HepG2 (cell line): Measurements from ENCODE around the gene ALG8. TPM values are rescaled to one million over a fixed set of nuclear protein-coding genes. Genes with fewer than 3 reads are reported as not detected.

Experiments used
- ATF6 ChIP-seq: sonication (generic); formaldehyde crosslinking; conservative IDR thresholded peaks from 2 replicates; pipeline ENCODE4 v1.4.0; 2020; ENCODE audit warnings: missing genetic modification reagents
- CBX2 ChIP-seq, 2 experiments: fragments of 200-600 bp in 1 of 2; sonication (generic); formaldehyde crosslinking in 1 of 2; IDR thresholded peaks; 2 replicates each; pipeline versions ENCODE4 v1.7.0 to v1.8.1; 2018 to 2022; ENCODE audit warnings: low read depth in 2 of 2, low read length in 1 of 2, mild to moderate bottlenecking in 1 of 2, missing genetic modification reagents in 1 of 2
- EED ChIP-seq: sonication (generic); formaldehyde crosslinking; IDR thresholded peaks from 2 replicates; pipeline ENCODE4 v1.5.0; 2020; ENCODE audit warnings: mild to moderate bottlenecking, missing genetic modification reagents
- ERF ChIP-seq: IDR thresholded peaks from 2 replicates; pipeline ENCODE4 v1.6.1; 2018; ENCODE audit warnings: missing biosample characterization, missing genetic modification reagents
- HCFC1 ChIP-seq: fragments of 150-350 bp; IDR thresholded peaks from 2 replicates; pipeline ENCODE4 v1.6.1; 2014; ENCODE audit warnings: low read depth, low read length
- LCORL ChIP-seq, 2 experiments: fragments of 450-650 bp in 1 of 2; sonication (generic) in 1 of 2; formaldehyde crosslinking in 1 of 2; IDR thresholded peaks; 2 replicates each; pipeline versions ENCODE4 v1.5.0 to v1.6.1; 2017 to 2020; ENCODE audit warnings: antibody characterized with exemption in 1 of 2, missing genetic modification reagents in 1 of 2
- MAFF ChIP-seq: IDR thresholded peaks from 2 replicates; pipeline ENCODE4 v1.6.1; 2011; ENCODE audit warnings: low read depth, low read length, improper control_type of control experiment
- MBNL3 ChIP-seq: fragments of 250-450 bp; sonication (Bioruptor Pico); conservative IDR thresholded peaks from 2 replicates; pipeline ENCODE4 v1.8.0; 2022; ENCODE audit warnings: mild to moderate bottlenecking, inconsistent platforms
- NKX3-1 ChIP-seq: sonication (generic); formaldehyde crosslinking; IDR thresholded peaks from 2 replicates; pipeline ENCODE4 v1.5.0; 2020; ENCODE audit warnings: missing genetic modification reagents
- REPIN1 ChIP-seq: sonication (generic); formaldehyde crosslinking; IDR thresholded peaks from 2 replicates; pipeline ENCODE4 v1.8.0; 2022; ENCODE audit warnings: missing genetic modification reagents, low read depth, mild to moderate bottlenecking, borderline replicate concordance
- SCMH1 ChIP-seq: sonication (generic); formaldehyde crosslinking; IDR thresholded peaks from 2 replicates; pipeline ENCODE4 v1.9.0; 2021; ENCODE audit warnings: missing genetic modification reagents, mild to moderate bottlenecking, borderline replicate concordance
- SMARCE1 ChIP-seq: fragments of 450-650 bp; IDR thresholded peaks from 2 replicates; pipeline ENCODE4 v1.6.1; 2017; ENCODE audit warnings: borderline replicate concordance
- TBP ChIP-seq: sonication (generic); formaldehyde crosslinking; IDR thresholded peaks from 2 replicates; pipeline ENCODE4 v1.5.0; 2020; ENCODE audit warnings: missing genetic modification reagents
- TRIM24 ChIP-seq: sonication (generic); formaldehyde crosslinking; IDR thresholded peaks from 2 replicates; pipeline ENCODE4 v1.8.0; 2022; ENCODE audit warnings: mild to moderate bottlenecking, missing genetic modification reagents
- ZFY ChIP-seq: sonication (generic); formaldehyde crosslinking; IDR thresholded peaks from 2 replicates; pipeline ENCODE4 v1.4.0; 2020; ENCODE audit warnings: missing genetic modification reagents
- ZNF207 ChIP-seq: fragments of 450-650 bp; IDR thresholded peaks from 2 replicates; pipeline ENCODE4 v1.6.1; 2016; ENCODE audit warnings: antibody characterized with exemption, borderline replicate concordance
- ZNF343 ChIP-seq: sonication (generic); formaldehyde crosslinking; IDR thresholded peaks from 2 replicates; pipeline ENCODE4 v1.4.0; 2020; ENCODE audit warnings: mild to moderate bottlenecking, missing genetic modification reagents
- ZNF354B ChIP-seq: sonication (generic); formaldehyde crosslinking; IDR thresholded peaks from 2 replicates; pipeline ENCODE4 v1.8.0; 2022; ENCODE audit warnings: mild to moderate bottlenecking, missing genetic modification reagents
- ZNF724P ChIP-seq: sonication (generic); formaldehyde crosslinking; IDR thresholded peaks from 2 replicates; pipeline ENCODE4 v1.8.0; 2022; ENCODE audit warnings: missing genetic modification reagents, borderline replicate concordance
- ZNF773 ChIP-seq: sonication (generic); formaldehyde crosslinking; IDR thresholded peaks from 2 replicates; pipeline ENCODE4 v1.4.0; 2020; ENCODE audit warnings: missing genetic modification reagents, borderline replicate concordance
- ZSCAN20 ChIP-seq: sonication (generic); formaldehyde crosslinking; IDR thresholded peaks from 2 replicates; pipeline ENCODE4 v1.4.0; 2020; ENCODE audit warnings: missing genetic modification reagents, mild to moderate bottlenecking, borderline replicate concordance
- polyA plus RNA-seq, 8 experiments: library from polyadenylated mRNA; depleted of rRNA in 3 of 8; stranded (reverse) in 7 of 8; unstranded in 1 of 8; fragments of >200 nt; fragmentation: Illumina TruSeq in 4 of 8; extraction: Trizol in 4 of 8; gene quantifications; 2 replicates each; pipeline versions ENCODE4 v1.2.1 to v1.2.3, GENCODE V29; 2011 to 2016; ENCODE audit warnings: low read depth in 4 of 8, missing spikeins in 1 of 8, mixed read lengths in 1 of 8; ENCODE audit not compliant: insufficient read depth in 1 of 8
- total RNA-seq, 5 experiments: library from RNA; depleted of rRNA; stranded (reverse); fragments of >200 nt; fragmentation: Illumina TruSeq; extraction: Trizol; gene quantifications; 2 replicates each; pipeline ENCODE4 v1.2.3, GENCODE V29; 2016; ENCODE audit warnings: low read depth in 1 of 5
- TF ChIP-seq, protein P1 (sequence below): sonication (generic); formaldehyde crosslinking; IDR thresholded peaks from 2 replicates; pipeline ENCODE4 v1.8.0; 2023; ENCODE audit warnings: mild to moderate bottlenecking, missing genetic modification reagents
- TF ChIP-seq, protein P2 (sequence below): sonication (generic); formaldehyde crosslinking; IDR thresholded peaks from 2 replicates; pipeline ENCODE4 v1.4.0; 2020; ENCODE audit warnings: missing genetic modification reagents
- TF ChIP-seq, protein P3 (sequence below): IDR thresholded peaks from 2 replicates; pipeline ENCODE4 v1.6.1; 2016; ENCODE audit warnings: low read depth

The ALG8 gene
- total and polyA plus RNA-seq, 2 of the 13 experiments (the other 11 are each of a cell fraction or from before 2014, with no cell fraction given) = 75.8 to 88.0 TPM

DNA sequence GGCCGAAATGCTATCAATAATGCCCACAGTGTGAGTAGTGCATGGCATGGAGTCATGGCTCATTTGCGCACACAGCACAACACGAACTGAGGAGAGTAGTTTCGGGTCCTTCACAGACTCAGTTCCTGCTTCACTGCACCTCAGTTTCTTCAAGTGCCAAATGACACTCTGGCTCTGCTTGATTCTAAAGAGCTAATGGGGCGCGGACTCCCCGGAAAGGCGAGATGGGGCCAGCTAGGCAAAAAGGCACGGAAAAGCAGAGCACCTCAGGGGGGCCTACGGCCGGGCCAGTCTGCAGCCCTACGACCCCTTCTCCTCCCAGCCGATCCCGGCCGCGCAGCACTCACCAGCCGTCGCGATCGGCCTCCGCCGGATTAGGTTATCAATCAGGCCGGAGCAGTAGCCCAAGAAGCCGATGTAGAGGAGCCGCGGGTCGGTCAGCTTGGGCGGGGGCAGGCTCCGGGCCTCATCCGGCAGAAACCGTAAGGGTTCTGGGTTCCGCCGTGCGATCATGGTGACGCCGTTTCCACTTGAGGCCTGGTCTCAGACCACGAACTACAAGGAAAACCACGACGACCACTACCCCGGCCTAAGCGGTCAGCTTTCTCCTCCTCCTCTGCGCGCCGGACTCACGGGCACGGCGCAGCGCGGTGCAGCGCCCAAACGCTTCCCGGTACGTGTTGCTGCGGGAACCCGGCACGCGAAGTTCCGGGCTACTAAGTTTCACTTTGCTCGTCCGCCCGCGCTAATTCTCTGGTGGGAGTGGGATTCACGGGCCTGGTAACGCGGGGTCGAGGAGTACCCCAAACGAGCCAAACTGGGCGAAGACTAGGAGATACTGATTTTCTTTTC lies 60.0 kb downstream of the ALG8 start, which contains the start of gene NDUFC2 (continued):
- TF ChIP-seq, protein P1, sequence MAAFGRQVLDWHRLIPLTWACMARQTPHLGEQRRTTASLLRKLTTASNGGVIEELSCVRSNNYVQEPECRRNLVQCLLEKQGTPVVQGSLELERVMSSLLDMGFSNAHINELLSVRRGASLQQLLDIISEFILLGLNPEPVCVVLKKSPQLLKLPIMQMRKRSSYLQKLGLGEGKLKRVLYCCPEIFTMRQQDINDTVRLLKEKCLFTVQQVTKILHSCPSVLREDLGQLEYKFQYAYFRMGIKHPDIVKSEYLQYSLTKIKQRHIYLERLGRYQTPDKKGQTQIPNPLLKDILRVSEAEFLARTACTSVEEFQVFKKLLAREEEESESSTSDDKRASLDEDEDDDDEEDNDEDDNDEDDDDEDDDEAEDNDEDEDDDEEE (CRISPR knock-in tag) = peak; percentile 92
- peak; percentile 88; the same call in 1 of the 2 replicates for TF ChIP-seq EED (CRISPR knock-in tag)
- TF ChIP-seq MBNL3 (CRISPR knock-in tag) = no peak
- no peak for TF ChIP-seq ZNF354B (CRISPR knock-in tag)
- TF ChIP-seq TRIM24 = no peak
- peak; percentile 94 for TF ChIP-seq ERF (CRISPR knock-in tag)
- peak; percentile 44; the same call in 1 of the 2 replicates for TF ChIP-seq ZNF724P
- TF ChIP-seq, protein P2, sequence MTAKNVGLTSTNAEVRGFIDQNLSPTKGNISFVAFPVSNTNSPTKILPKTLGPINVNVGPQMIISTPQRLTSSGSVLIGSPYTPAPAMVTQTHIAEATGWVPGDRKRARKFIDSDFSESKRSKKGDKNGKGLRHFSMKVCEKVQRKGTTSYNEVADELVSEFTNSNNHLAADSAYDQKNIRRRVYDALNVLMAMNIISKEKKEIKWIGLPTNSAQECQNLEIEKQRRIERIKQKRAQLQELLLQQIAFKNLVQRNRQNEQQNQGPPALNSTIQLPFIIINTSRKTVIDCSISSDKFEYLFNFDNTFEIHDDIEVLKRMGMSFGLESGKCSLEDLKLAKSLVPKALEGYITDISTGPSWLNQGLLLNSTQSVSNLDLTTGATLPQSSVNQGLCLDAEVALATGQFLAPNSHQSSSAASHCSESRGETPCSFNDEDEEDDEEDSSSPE = peak; percentile 81
- peak; percentile 99 for TF ChIP-seq ZFY (CRISPR knock-in tag)
- TF ChIP-seq MAFF = no peak
- 0 out of 2 replicates have a peak, but pooled peaks have one; percentile 34 for TF ChIP-seq ZNF343 (CRISPR knock-in tag)
- TF ChIP-seq ZNF207 = no peak
- TF ChIP-seq TBP (CRISPR knock-in tag) = 0 out of 2 replicates have a peak, but pooled peaks have one; percentile 66
- no peak for TF ChIP-seq LCORL (IDR thresholded peaks at IDR 0.05)
- peak; percentile 88 for TF ChIP-seq LCORL (CRISPR knock-in tag; IDR thresholded peaks at IDR 0.05)
- TF ChIP-seq ATF6 (CRISPR knock-in tag) = peak; percentile 42; the same call in 1 of the 2 replicates
- no peak for TF ChIP-seq SMARCE1
- TF ChIP-seq NKX3-1 (CRISPR knock-in tag) = 0 out of 2 replicates have a peak, but pooled peaks have one; percentile 74
- TF ChIP-seq ZSCAN20 (CRISPR knock-in tag) = no peak
- TF ChIP-seq HCFC1 = peak; percentile 61
- TF ChIP-seq, protein P3, sequence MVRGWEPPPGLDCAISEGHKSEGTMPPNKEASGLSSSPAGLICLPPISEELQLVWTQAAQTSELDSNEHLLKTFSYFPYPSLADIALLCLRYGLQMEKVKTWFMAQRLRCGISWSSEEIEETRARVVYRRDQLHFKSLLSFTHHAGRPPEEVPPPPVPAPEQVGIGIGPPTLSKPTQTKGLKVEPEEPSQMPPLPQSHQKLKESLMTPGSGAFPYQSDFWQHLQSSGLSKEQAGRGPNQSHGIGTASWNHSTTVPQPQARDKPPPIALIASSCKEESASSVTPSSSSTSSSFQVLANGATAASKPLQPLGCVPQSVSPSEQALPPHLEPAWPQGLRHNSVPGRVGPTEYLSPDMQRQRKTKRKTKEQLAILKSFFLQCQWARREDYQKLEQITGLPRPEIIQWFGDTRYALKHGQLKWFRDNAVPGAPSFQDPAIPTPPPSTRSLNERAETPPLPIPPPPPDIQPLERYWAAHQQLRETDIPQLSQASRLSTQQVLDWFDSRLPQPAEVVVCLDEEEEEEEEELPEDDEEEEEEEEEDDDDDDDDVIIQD (CRISPR knock-in tag) = 0 out of 2 replicates have a peak, but pooled peaks have one; percentile 41
- peak; percentile 95; the same call in 1 of the 2 replicates for TF ChIP-seq ZNF773 (CRISPR knock-in tag)
- TF ChIP-seq REPIN1 (CRISPR knock-in tag) = peak; percentile 97
- no peak for TF ChIP-seq SCMH1 (CRISPR knock-in tag)
- TF ChIP-seq CBX2 (IDR thresholded peaks at IDR 0.05; ENCODE audit: low read depth, low read length) = no peak
- TF ChIP-seq CBX2 (CRISPR knock-in tag; IDR thresholded peaks at IDR 0.05; ENCODE audit: low read depth) = no peak
